Measurements from ENCODE around the gene C1QBP. TPM values are rescaled to one million over a fixed set of nuclear protein-coding genes. Genes with fewer than 3 reads are reported as not detected.

The C1QBP gene
- total and polyA plus RNA-seq, 2 of the 4 experiments (the other 2 are of a cell fraction) = 172 to 173 TPM

- H3K36me3 ChIP-seq (ENCODE audit: control insufficient read depth, insufficient read depth, low read length) = peaks cover 3% of the 10 kb centered on the region
- H4K91ac ChIP-seq (ENCODE audit: insufficient read depth, low read depth, low read length) = no peak overlapping the region
- H3K9me3 ChIP-seq (ENCODE audit: control insufficient read depth, insufficient read depth, low read length) = no peaks in the 10 kb centered on the region
- no peak overlapping the region for H2BK120ac ChIP-seq (ENCODE audit: low read depth, low read length)
- peak overlapping the region; percentile 100 for H3K4me2 ChIP-seq (ENCODE audit: low read depth, low read length)
- TF ChIP-seq CHD1 (IDR thresholded peaks at IDR 0.05; ENCODE audit: low read depth, low read length) = no peak
- no peak for TF ChIP-seq FOS (IDR thresholded peaks at IDR 0.05; ENCODE audit: low read depth, low read length)
- no peak for TF ChIP-seq POLR2A (IDR thresholded peaks at IDR 0.05; ENCODE audit: low read depth, low read length)
- TF ChIP-seq MXI1 (IDR thresholded peaks at IDR 0.05; ENCODE audit: borderline replicate concordance, low read depth, low read length) = no peak
- TF ChIP-seq SMC3 (IDR thresholded peaks at IDR 0.05; ENCODE audit: low read depth, low read length) = no peak
- TF ChIP-seq MAZ (IDR thresholded peaks at IDR 0.05; ENCODE audit: borderline replicate concordance, low read depth, low read length) = no peak
- no peak for TF ChIP-seq NFE2L2 (IDR thresholded peaks at IDR 0.05; ENCODE audit: low read depth, low read length)
- TF ChIP-seq RFX5 (IDR thresholded peaks at IDR 0.05; ENCODE audit: low read depth, low read length) = no peak
- TF ChIP-seq ELK1 (IDR thresholded peaks at IDR 0.05; ENCODE audit: borderline replicate concordance, low read depth, low read length) = no peak
- no peak for TF ChIP-seq CEBPB (IDR thresholded peaks at IDR 0.05; ENCODE audit: low read depth, low read length)
- TF ChIP-seq BHLHE40 (IDR thresholded peaks at IDR 0.05; ENCODE audit: low read depth, low read length) = no peak
- TF ChIP-seq RAD21 (IDR thresholded peaks at IDR 0.05; ENCODE audit: low read length) = no peak
- TF ChIP-seq CTCF (conservative IDR thresholded peaks at IDR 0.05; ENCODE audit: low read depth, low read length) = no peak
- no peak for TF ChIP-seq MAFK (IDR thresholded peaks at IDR 0.05; ENCODE audit: low read depth, low read length)
- H3K27ac ChIP-seq (ENCODE audit: insufficient read depth, low read length) = peak overlapping the region; percentile 66; the same call in 1 of the 2 replicates
- in situ Hi-C loops (cut with MboI; ENCODE audit: low sequenced_read_pairs) = no loop called here
- peak overlapping the region; percentile 42; the same call in 1 of the 2 replicates for H3K4ac ChIP-seq (ENCODE audit: low read depth, low read length)
- ChIA-PET CTCF (interaction anchor here (0.6 kb wide), 1 partner anchor 103 kb away, joined by 5 read pairs; no protein-coding TSS in a partner anchor), POLR2A (ENCODE audit: unreplicated experiment) (no interaction called here)
- BruUV-seq (replicated peaks) = no TSS peak
- H2BK20ac ChIP-seq (ENCODE audit: low read depth, low read length) = no peak overlapping the region
- no peak overlapping the region for H2AK5ac ChIP-seq (ENCODE audit: low read depth, low read length)
- no peak overlapping the region; a peak in 1 of 4 replicates for H4K8ac ChIP-seq (ENCODE audit: low read depth in 2 of 2, low read length in 2 of 2)
- intact Hi-C loops (cut with micrococcal nuclease) = no loop called here
- WGBS, 2 experiments (ENCODE audit: extremely low coverage in 2 of 2, insufficient read length in 1 of 2) = 0% methylated on average over 2 of the region's 8 CpGs; no CpG with 5 or more reads in 1 of the 2 experiments
- peak overlapping the region; percentile 57; the same call in 1 of the 2 replicates for H3K56ac ChIP-seq (ENCODE audit: extremely low read depth, insufficient read depth, low read length)
- H3K9ac ChIP-seq (ENCODE audit: low read depth, low read length) = peak overlapping the region; percentile 71
- H3K4me3 ChIP-seq (ENCODE audit: insufficient read depth, low read depth, low read length) = peak overlapping the region; percentile 79
- H3K4me1 ChIP-seq (ENCODE audit: control insufficient read depth, insufficient read depth, low read length) = no peaks in the 10 kb centered on the region
- no peaks in the 10 kb centered on the region for H3K27me3 ChIP-seq (ENCODE audit: control insufficient read depth, insufficient read depth, low read length)
- peaks cover 5% of the 10 kb centered on the region; the same call in 1 of the 2 replicates for H3K9me1 ChIP-seq (ENCODE audit: insufficient read depth, low read length)
- H3K14ac ChIP-seq (replicated peaks; ENCODE audit: low read depth, low read length) = no peak overlapping the region
- no peak overlapping the region for H2AK9ac ChIP-seq (replicated peaks; ENCODE audit: low read depth, low read length, poor library complexity)
- no peak overlapping the region for H3K18ac ChIP-seq (ENCODE audit: low read depth, low read length)
- ATAC-seq (ENCODE audit: low read depth) (peak; percentile 8), DNase-seq (no peak)
- H4K20me1 ChIP-seq (ENCODE audit: insufficient read depth, low read length) = peaks cover 21% of the 10 kb centered on the region
- peak overlapping the region; percentile 9; the same call in 1 of the 2 replicates for H3K23ac ChIP-seq (ENCODE audit: low read depth, low read length)
- H2BK15ac ChIP-seq (ENCODE audit: low read depth, low read length) = no peak overlapping the region
- no peak overlapping the region for H4K5ac ChIP-seq (ENCODE audit: low read depth, low read length)
- H2BK5ac ChIP-seq (ENCODE audit: low read depth, low read length, poor library complexity, severe bottlenecking) = no peak overlapping the region
- dilution Hi-C loops (cut with HindIII; ENCODE audit: low sequenced_read_pairs, unreplicated experiment) = no loop called here
- H3K79me1 ChIP-seq (ENCODE audit: low read depth in 1 of 2, low read length in 2 of 2) = peaks cover 13 to 57% of the 10 kb centered on the region in 2 experiments; a peak in 3 of 4 replicates
- no peak overlapping the region for H2AFZ ChIP-seq (replicated peaks; ENCODE audit: low read length, poor library complexity)
Measured at GRCh38 chr17:5467416-5467815, 28.5 kb upstream of the C1QBP start.
